Gastroesophageal sphincter (tissue), 4 donors: ENCODE data around the gene CCND1. TPM values are rescaled to one million over a fixed set of nuclear protein-coding genes. Genes with fewer than 3 reads are reported as not detected.
"Not testable (repeated sequence)": the region's sequence is repeated elsewhere in the genome, so short reads cannot be mapped to it uniquely, and the experiment has no call there.

Experiments used
- ATAC-seq: fragments of 150-250 bp; one replicate; pipeline ENCODE4 v1.9.1; 2016; ENCODE audit warnings: mild to moderate bottlenecking, moderate library complexity
- H3K27ac ChIP-seq, 4 donors: fragments of 200-600 bp; sonication (generic) in 3 of 4; 1 replicate in 3 of 4; 2 replicates in 1 of 4; pipeline ENCODE4 v1.5.1; 2016 to 2019
- H3K27me3 ChIP-seq: fragments of 200-600 bp; sonication (generic); one replicate; pipeline ENCODE4 v1.5.1; 2019
- H3K36me3 ChIP-seq, 2 donors: fragments of 200-600 bp; sonication (generic); one replicate each; pipeline ENCODE4 v1.5.1; 2019; ENCODE audit warnings: control low read depth in 1 of 2
- H3K4me1 ChIP-seq, 3 donors: fragments of 200-600 bp; sonication (generic); 1 replicate in 2 of 3; 2 replicates in 1 of 3; pipeline ENCODE4 v1.5.1; 2016 to 2019; ENCODE audit warnings: control low read depth in 2 of 3
- H3K4me3 ChIP-seq, 2 donors: fragments of 200-600 bp; sonication (generic); one replicate each; pipeline ENCODE4 v1.5.1; 2019; ENCODE audit warnings: mild to moderate bottlenecking in 1 of 2, moderate library complexity in 1 of 2
- H3K9me3 ChIP-seq, 3 donors: fragments of 200-600 bp; sonication (generic); one replicate each; pipeline ENCODE4 v1.5.1; 2017 to 2019; ENCODE audit warnings: control low read depth in 2 of 3
- EP300 ChIP-seq: sonication (generic); formaldehyde crosslinking; IDR thresholded peaks from one replicate; pipeline ENCODE4 v1.6.1; 2017; ENCODE audit warnings: antibody characterized with exemption, mild to moderate bottlenecking
- POLR2A ChIP-seq, 2 donors: fragments of 450-650 bp; IDR thresholded peaks; one replicate each; pipeline ENCODE4 v1.6.1; 2017; ENCODE audit warnings: antibody characterized with exemption in 2 of 2, mild to moderate bottlenecking in 2 of 2, moderate library complexity in 1 of 2
- POLR2AphosphoS5 ChIP-seq: sonication (generic); formaldehyde crosslinking; IDR thresholded peaks from one replicate; pipeline ENCODE4 v1.6.1; 2017; ENCODE audit warnings: antibody characterized with exemption
- WGBS, 2 donors: methylation state at CpG; one replicate each; pipeline ENCODE4 v1.1.5; 2018; ENCODE audit warnings: low coverage in 1 of 2; 5-methylcytosine and 5-hydroxymethylcytosine counted together
- total RNA-seq, 4 donors: library from RNA; depleted of rRNA; stranded (reverse); fragments of >200 nt; gene quantifications; one replicate each; pipeline ENCODE4 v1.1.0, GENCODE V29; 2016
- TF ChIP-seq, protein P1 (sequence below), 4 experiments: fragments of 200-600 bp in 2 of 4; fragments of 450-650 bp in 2 of 4; sonication (generic) in 1 of 4; IDR thresholded peaks; one replicate each; pipeline ENCODE4 v1.5.1; 2017 to 2019; ENCODE audit warnings: antibody characterized with exemption in 4 of 4, mild to moderate bottlenecking in 2 of 4, moderate library complexity in 2 of 4

CCND1 gene
- total RNA-seq, 4 donors from 2014 or later: 24.1 to 110 (median 51.9) TPM

DNA sequence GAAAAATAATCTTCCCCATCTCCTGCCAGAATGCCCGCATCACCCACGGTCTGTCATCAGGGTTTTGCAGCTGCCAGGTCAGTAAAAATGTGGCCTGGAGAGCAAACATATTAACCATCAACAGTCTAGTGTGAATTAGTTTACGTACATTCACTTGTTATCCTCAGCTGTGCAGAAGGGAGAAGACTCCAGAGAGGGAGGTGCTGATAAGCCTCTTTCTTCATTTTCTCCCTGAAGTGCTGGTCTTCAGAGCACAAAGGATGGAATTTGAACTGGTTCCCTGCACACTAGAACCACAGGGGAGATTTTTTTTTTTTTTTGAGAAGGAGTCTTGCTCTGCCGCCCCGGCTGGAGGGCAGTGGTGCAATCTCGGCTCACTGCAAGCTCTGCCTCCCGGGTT, 54.6 kb downstream of the CCND1 start:
- TF ChIP-seq, protein P1, sequence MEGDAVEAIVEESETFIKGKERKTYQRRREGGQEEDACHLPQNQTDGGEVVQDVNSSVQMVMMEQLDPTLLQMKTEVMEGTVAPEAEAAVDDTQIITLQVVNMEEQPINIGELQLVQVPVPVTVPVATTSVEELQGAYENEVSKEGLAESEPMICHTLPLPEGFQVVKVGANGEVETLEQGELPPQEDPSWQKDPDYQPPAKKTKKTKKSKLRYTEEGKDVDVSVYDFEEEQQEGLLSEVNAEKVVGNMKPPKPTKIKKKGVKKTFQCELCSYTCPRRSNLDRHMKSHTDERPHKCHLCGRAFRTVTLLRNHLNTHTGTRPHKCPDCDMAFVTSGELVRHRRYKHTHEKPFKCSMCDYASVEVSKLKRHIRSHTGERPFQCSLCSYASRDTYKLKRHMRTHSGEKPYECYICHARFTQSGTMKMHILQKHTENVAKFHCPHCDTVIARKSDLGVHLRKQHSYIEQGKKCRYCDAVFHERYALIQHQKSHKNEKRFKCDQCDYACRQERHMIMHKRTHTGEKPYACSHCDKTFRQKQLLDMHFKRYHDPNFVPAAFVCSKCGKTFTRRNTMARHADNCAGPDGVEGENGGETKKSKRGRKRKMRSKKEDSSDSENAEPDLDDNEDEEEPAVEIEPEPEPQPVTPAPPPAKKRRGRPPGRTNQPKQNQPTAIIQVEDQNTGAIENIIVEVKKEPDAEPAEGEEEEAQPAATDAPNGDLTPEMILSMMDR (IDR thresholded peaks at IDR 0.05): no peak
- TF ChIP-seq EP300: no peak
- no peak for TF ChIP-seq POLR2AphosphoS5
- no peak for TF ChIP-seq POLR2A (IDR thresholded peaks at IDR 0.05)
- Histone ChIP-seq H3K36me3 (no peaks in the 10 kb centered on the region), H3K4me1 (no peaks in the 10 kb centered on the region), H3K9me3 (peaks cover 0 to 19% (median 0%) of the 10 kb centered on the region in 3 donors), H3K27ac (no peak overlapping the region), H3K27me3 (peaks cover 78% of the 10 kb centered on the region), H3K4me3 (no peak overlapping the region)
- WGBS, 2 donors: 71 to 73% methylated on average over 3 to 4 of the region's 7 CpGs
- ATAC-seq: no peak

DNA sequence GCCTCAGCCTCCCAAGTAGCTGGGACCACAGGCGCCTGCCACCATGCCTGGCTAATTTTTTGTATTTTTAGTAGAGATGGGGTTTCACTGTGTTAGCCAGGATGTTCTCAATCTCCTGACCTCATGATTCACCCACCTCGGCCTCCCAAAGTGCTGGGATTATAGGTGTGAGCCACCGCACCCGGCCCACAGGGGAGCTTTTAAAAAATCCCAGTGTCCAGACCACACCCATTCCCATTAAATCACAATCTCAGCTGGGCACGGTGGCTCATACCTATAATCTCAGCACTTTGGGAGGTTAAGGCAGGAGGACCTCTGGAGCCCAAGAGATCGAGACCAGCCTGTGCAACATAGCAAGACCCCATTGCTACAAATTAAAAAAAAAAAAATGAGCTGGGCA, 55.0 kb downstream of the CCND1 start:
- H3K27ac ChIP-seq, H3K4me1 ChIP-seq, H3K36me3 ChIP-seq, H3K4me3 ChIP-seq, ATAC-seq: not testable (repeated sequence)
- Histone ChIP-seq H3K9me3 (peaks cover 0 to 19% (median 0%) of the 10 kb centered on the region in 3 donors), H3K27me3 (peaks cover 80% of the 10 kb centered on the region)
- 100% methylated on average over 1 of the region's 6 CpGs; no CpG with 5 or more reads in 1 of the 2 donors for WGBS, 2 donors

DNA sequence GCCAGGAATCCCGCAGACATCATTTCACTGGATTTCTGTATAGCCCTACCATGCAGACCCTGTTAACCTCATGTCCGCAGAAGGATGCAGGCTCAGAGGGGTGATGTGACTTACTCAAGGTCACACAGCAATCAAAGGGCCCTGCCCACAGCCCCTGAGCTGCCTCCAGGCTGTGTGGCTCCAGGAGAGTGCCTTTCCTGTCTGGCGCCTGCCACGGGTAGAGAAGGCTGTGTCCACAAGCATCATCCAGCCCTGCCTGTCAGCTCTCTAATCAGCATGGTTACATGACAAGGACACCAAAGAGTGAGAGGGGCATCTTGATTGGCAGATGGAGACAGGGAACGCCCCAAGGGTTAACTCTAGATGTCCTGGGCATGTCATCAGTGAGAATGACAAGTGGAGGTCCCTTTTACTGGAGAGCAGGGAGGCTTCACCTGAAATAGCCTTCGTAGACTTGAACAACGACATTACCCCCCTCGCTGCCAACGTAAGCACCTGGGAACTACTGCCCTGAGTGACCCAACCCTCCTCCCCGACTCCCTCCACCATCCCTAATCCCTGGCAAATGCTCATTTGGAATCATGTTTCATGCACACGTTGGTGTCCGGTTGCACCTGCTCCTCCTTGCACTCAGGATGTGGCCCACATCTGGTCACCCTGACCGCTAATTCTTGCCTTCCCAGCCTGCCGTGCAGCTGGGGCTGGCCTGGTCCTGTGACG, 56.0 kb downstream of the CCND1 start:
- TF ChIP-seq POLR2AphosphoS5 (no peak), EP300 (no peak), POLR2A (IDR thresholded peaks at IDR 0.05) (no peak)
- TF ChIP-seq, protein P1 (IDR thresholded peaks at IDR 0.05): no peak
- H3K27me3 ChIP-seq: peaks cover 80% of the 10 kb centered on the region
- WGBS, 2 donors: 49 to 77% methylated on average over 5 to 7 of the region's 15 CpGs
- peaks cover 0 to under 1% (median 0%) of the 10 kb centered on the region in 3 donors for H3K4me1 ChIP-seq
- H3K27ac ChIP-seq: no peak overlapping the region
- no peak for ATAC-seq
- H3K9me3 ChIP-seq: peaks cover 0 to 12% (median 0%) of the 10 kb centered on the region in 3 donors
- H3K4me3 ChIP-seq: no peak overlapping the region
- no peaks in the 10 kb centered on the region for H3K36me3 ChIP-seq

DNA sequence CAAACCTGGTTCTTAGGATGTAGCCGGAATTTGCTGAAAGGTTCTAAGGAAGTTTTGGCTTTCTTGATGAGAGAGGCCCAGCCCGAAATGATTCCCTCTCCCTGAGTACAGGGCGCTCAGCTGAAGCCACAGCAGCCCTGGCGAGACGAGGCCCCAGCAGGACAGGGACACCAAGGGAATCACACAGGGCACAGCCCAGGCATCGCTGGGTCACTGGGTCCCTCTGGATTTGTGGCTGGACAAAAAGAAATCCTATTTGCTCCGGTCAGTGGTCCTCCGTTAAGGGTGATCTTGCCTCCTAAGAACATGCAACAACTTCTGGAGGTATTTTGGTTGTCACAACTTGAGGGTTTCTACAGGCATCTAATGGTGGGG, 56.5 kb downstream of the CCND1 start:
- Histone ChIP-seq H3K4me3 (no peak overlapping the region), H3K27me3 (peaks cover 80% of the 10 kb centered on the region), H3K27ac (no peak overlapping the region), H3K9me3 (peaks cover 0 to 8% (median 0%) of the 10 kb centered on the region in 3 donors), H3K4me1 (peaks cover 0 to 6% (median 0%) of the 10 kb centered on the region in 3 donors), H3K36me3 (no peaks in the 10 kb centered on the region)
- TF ChIP-seq POLR2AphosphoS5: no peak
- TF ChIP-seq, protein P1 (IDR thresholded peaks at IDR 0.05): no peak
- TF ChIP-seq EP300: no peak
- TF ChIP-seq POLR2A (IDR thresholded peaks at IDR 0.05): no peak
- no peak for ATAC-seq
- 95% methylated on average over 4 of the region's 8 CpGs; no CpG with 5 or more reads in 1 of the 2 donors for WGBS, 2 donors

DNA sequence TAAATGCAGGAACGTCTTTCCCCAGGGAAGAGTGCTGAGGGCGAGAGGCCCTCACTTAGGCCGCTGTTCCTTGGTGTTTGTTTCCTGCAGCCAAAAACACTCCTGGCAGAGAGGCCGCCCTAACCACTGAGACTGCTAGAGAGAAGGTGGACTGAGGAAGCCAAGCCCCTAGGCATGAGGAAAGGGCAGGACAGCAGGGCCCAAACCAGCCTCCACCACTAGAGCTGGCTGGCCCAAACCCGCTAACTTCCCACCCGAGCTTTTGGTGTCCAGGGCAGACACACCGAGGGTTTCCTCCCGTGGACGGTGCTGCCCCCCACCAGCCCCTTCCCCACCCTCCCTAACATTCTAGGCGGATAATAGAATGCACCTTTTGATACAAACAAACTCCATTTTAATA, 56.9 kb downstream of the CCND1 start:
- Histone ChIP-seq H3K27me3 (peaks cover 80% of the 10 kb centered on the region), H3K4me1 (peaks cover 0 to 6% (median 0%) of the 10 kb centered on the region in 3 donors), H3K4me3 (no peak overlapping the region), H3K9me3 (peaks cover 0 to 4% (median 0%) of the 10 kb centered on the region in 3 donors), H3K27ac (no peak overlapping the region), H3K36me3 (no peaks in the 10 kb centered on the region)
- 84% methylated on average over 9 of the region's 10 CpGs; no CpG with 5 or more reads in 1 of the 2 donors for whole genome bisulfite sequencing, 2 donors
- ATAC-seq: no peak
- TF ChIP-seq POLR2A (IDR thresholded peaks at IDR 0.05) (no peak), POLR2AphosphoS5 (no peak), EP300 (no peak)
- TF ChIP-seq, protein P1 (IDR thresholded peaks at IDR 0.05): no peak
